HG03521 (cell line): ENCODE results near the gene PURA.
A peak's percentile ranks its signal among the peaks of the same experiment; 100 is the strongest.

ENCODE experiments used
- ATAC-seq: cut with Tn5 transposase; IDR thresholded peaks from one replicate; pipeline ENCODE4 v1.9.1; 2021; ENCODE audit warnings: mild to moderate bottlenecking, moderate library complexity; ENCODE audit not compliant: unreplicated experiment

Gene PURA

GRCh38 chr5:140157032-140157781 lies 43.3 kb downstream of the PURA start:
- peak; percentile 93 for ATAC-seq

GRCh38 chr5:140159014-140159927 lies 45.4 kb downstream of the PURA start:
- no peak for ATAC-seq

- no peak for ATAC-seq
Measured at GRCh38 chr5:140162275-140162674, 48.4 kb downstream of the PURA start.

- ATAC-seq: no peak
Measured at GRCh38 chr5:140162781-140163180, 48.9 kb downstream of the PURA start.

- no peak for ATAC-seq
Measured at GRCh38 chr5:140165101-140165922, 51.4 kb downstream of the PURA start.

GRCh38 chr5:140165923-140166270 lies 52.0 kb downstream of the PURA start:
- ATAC-seq: no peak

GRCh38 chr5:140166911-140167310 lies 53.0 kb downstream of the PURA start:
- no peak for ATAC-seq

- ATAC-seq: no peak
Measured at GRCh38 chr5:140168371-140168770, 54.5 kb downstream of the PURA start.

- no peak for ATAC-seq
Measured at GRCh38 chr5:140169410-140169809, 55.5 kb downstream of the PURA start.

- no peak for ATAC-seq
Measured at GRCh38 chr5:140172483-140172882, 58.6 kb downstream of the PURA start.

- no peak for ATAC-seq
Measured at GRCh38 chr5:140174014-140174413, 60.1 kb downstream of the PURA start.

- peak; percentile 89 for ATAC-seq
Measured at GRCh38 chr5:140174465-140175366, 60.8 kb downstream of the PURA start, which contains the start of gene CYSTM1. TSS of gene CYSTM1 (plus strand) at chr5:140175188. CDS start at chr5:140194466, 19,278 bp downstream.
